ENCODE results near the gene C19orf38.

C19orf38 gene

DNA sequence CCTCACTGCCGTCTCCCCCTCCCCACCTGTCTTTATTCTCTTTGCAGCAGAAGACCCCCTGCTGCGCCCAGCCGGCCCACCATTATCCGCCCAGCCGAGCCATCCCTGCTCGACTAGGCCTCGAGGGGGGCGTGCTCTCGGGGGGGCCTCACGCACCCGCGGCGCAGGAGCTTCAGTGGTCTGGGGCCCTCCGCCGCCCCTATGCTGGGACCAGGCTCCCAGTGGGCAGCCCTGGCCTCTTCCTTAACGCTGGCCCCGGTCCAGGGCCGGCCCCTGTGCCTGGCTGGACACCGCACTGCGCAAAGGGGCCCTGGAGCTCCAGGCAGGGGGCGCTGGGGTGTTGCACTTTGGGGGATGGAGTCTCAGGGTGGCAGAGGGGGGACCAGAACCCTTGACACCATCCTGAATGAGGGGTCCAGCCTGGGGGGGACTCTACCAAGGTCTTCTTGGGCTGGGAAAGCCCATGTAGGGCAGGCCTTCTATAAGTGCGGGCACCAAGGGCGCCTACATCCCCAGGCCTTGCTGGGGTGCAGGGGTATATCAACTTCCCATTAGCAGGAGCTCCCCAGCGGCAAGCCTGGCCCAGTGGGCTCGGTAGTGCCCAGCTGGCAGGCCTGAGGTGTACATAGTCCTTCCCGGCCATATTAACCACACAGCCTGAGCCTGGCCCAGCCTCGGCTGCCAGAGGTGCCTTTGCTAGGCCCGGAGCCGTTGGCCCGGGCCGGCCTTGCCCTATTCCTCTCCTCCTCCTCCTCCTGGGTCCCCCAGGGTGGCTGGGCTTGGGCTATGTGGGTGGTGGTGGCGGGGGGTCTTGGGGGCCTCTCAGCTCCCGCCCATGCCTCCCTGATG is 17.1 kb upstream of the C19orf38 start:
- H3K36me3 ChIP-seq (ENCODE audit: insufficient read depth, low read length), result peaks cover 42% of the 10 kb centered on the region
- H3F3A ChIP-seq (ENCODE audit: insufficient read depth, low read length), result no peaks in the 10 kb centered on the region
- H3K9me3 ChIP-seq (ENCODE audit: low read length), result no peaks in the 10 kb centered on the region
- no peaks in the 10 kb centered on the region for H3K27me3 ChIP-seq (ENCODE audit: insufficient read depth, low read length)
- TF ChIP-seq, protein P1, sequence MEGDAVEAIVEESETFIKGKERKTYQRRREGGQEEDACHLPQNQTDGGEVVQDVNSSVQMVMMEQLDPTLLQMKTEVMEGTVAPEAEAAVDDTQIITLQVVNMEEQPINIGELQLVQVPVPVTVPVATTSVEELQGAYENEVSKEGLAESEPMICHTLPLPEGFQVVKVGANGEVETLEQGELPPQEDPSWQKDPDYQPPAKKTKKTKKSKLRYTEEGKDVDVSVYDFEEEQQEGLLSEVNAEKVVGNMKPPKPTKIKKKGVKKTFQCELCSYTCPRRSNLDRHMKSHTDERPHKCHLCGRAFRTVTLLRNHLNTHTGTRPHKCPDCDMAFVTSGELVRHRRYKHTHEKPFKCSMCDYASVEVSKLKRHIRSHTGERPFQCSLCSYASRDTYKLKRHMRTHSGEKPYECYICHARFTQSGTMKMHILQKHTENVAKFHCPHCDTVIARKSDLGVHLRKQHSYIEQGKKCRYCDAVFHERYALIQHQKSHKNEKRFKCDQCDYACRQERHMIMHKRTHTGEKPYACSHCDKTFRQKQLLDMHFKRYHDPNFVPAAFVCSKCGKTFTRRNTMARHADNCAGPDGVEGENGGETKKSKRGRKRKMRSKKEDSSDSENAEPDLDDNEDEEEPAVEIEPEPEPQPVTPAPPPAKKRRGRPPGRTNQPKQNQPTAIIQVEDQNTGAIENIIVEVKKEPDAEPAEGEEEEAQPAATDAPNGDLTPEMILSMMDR (IDR thresholded peaks at IDR 0.05; ENCODE audit: low read length), result no peak
- no peak for TF ChIP-seq EZH2 (IDR thresholded peaks at IDR 0.05; ENCODE audit: borderline replicate concordance, low read length)
- no peaks in the 10 kb centered on the region for H3K9me2 ChIP-seq (ENCODE audit: low read depth, low read length)
- H3K79me2 ChIP-seq (ENCODE audit: insufficient read depth, low read length), result no peaks in the 10 kb centered on the region
- H3K27ac ChIP-seq (ENCODE audit: low read depth, low read length, poor library complexity, severe bottlenecking), result no peak overlapping the region
- peaks cover under 1% of the 10 kb centered on the region for H3K4me1 ChIP-seq (ENCODE audit: insufficient read depth, low read length, severe bottlenecking)
- no peak overlapping the region for H3K4me3 ChIP-seq (ENCODE audit: low read depth, low read length, poor library complexity, severe bottlenecking)
- no peak overlapping the region for H3K9ac ChIP-seq (ENCODE audit: low read length)
- H4K20me1 ChIP-seq (ENCODE audit: insufficient read depth, low read length), result no peaks in the 10 kb centered on the region
- no peak overlapping the region for H3K4me2 ChIP-seq (ENCODE audit: low read length)
- H2AFZ ChIP-seq (ENCODE audit: low read length), result no peak overlapping the region

DNA sequence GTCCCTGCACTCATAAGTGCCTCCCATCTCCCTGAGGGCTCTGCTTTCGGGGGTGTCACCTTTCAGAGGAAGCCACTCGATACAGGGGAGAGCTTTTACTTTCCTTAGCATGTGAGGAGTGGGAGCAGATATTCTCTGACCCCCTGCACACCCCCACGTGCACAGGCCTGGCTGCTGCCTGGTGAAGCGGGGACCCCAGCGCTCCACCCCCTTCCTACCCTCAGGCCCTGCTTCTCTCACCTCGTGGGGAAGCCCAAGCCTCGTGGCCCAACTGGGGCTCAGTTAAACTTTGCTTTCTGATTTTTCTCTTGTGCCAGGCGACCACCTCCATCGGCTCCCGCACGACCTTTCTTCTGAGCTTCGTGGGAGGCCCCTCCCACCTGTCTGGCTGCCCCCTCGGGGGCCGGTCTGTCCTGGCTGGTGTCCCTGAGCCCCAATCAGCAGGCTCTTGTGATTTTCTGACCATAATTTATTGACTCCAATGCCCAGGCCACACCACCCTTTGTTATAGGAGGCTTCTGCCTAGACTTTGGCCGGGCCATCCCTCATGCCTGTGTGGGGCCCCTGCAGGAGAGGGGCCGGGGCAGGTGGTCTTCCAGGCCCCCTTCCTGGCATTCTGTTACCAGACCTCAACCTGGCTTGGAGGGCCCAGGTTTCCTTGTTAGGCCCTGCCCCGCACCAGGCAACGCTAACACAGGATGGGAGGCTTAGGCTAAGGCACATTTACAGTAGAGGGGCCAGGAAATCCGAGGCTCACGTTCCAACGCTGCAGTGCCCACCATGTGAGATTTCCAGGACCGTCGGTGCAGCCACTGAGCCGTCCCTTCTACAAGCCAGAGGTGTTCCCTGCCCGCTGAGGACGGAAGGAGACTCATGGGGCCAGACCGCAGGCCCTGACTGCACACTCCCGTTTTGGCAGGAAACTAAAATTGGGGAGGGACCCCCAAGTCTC is 16.0 kb upstream of the C19orf38 start:
- no peaks in the 10 kb centered on the region for H4K20me1 ChIP-seq (ENCODE audit: insufficient read depth, low read length)
- no peaks in the 10 kb centered on the region for H3K27me3 ChIP-seq (ENCODE audit: insufficient read depth, low read length)
- H3K4me1 ChIP-seq (ENCODE audit: insufficient read depth, low read length, severe bottlenecking), result peaks cover 9% of the 10 kb centered on the region
- no peak overlapping the region for H2AFZ ChIP-seq (ENCODE audit: low read length)
- TF ChIP-seq EZH2 (IDR thresholded peaks at IDR 0.05; ENCODE audit: borderline replicate concordance, low read length), result no peak
- TF ChIP-seq, protein P1 (IDR thresholded peaks at IDR 0.05; ENCODE audit: low read length), result no peak
- no peak overlapping the region for H3K27ac ChIP-seq (ENCODE audit: low read depth, low read length, poor library complexity, severe bottlenecking)
- peaks cover 34% of the 10 kb centered on the region for H3K36me3 ChIP-seq (ENCODE audit: insufficient read depth, low read length)
- no peaks in the 10 kb centered on the region; the same call in 1 of the 2 replicates for H3K9me3 ChIP-seq (ENCODE audit: low read length)
- H3K79me2 ChIP-seq (ENCODE audit: insufficient read depth, low read length), result no peaks in the 10 kb centered on the region
- no peaks in the 10 kb centered on the region for H3K9me2 ChIP-seq (ENCODE audit: low read depth, low read length)
- H3K9ac ChIP-seq (ENCODE audit: low read length), result no peak overlapping the region
- H3K4me3 ChIP-seq (ENCODE audit: low read depth, low read length, poor library complexity, severe bottlenecking), result no peak overlapping the region
- no peak overlapping the region for H3K4me2 ChIP-seq (ENCODE audit: low read length)
- H3F3A ChIP-seq (ENCODE audit: insufficient read depth, low read length), result no peaks in the 10 kb centered on the region

DNA sequence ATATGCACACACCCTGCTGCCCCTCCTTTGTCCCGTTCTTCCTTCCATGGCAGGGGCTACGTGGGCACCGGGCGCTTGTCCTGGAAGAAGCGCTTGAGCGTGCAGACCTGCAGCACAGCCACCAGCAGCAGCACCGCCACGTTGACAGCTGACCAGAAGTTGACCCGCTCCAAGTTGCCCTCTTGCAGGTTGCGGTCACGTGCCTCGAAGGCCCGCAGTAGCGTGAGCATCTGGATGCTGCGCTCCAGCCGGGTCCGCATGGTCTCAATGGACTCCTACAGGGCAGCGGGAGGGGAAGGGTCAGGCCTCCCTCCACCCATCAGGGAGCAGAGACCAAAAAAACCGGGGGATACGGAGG is 15.3 kb upstream of the C19orf38 start:
- no peaks in the 10 kb centered on the region for H4K20me1 ChIP-seq (ENCODE audit: insufficient read depth, low read length)
- H3K4me2 ChIP-seq (ENCODE audit: low read length), result no peak overlapping the region

More for the DNA sequence above, 15.3 kb upstream of the C19orf38 start:
- no peak overlapping the region for H3K9ac ChIP-seq (ENCODE audit: low read length)
- peaks cover 9% of the 10 kb centered on the region for H3K4me1 ChIP-seq (ENCODE audit: insufficient read depth, low read length, severe bottlenecking)
- no peaks in the 10 kb centered on the region for H3F3A ChIP-seq (ENCODE audit: insufficient read depth, low read length)
- TF ChIP-seq EZH2 (IDR thresholded peaks at IDR 0.05; ENCODE audit: borderline replicate concordance, low read length), result no peak
- TF ChIP-seq, protein P1 (IDR thresholded peaks at IDR 0.05; ENCODE audit: low read length), result no peak
- no peak overlapping the region for H3K27ac ChIP-seq (ENCODE audit: low read depth, low read length, poor library complexity, severe bottlenecking)
- H3K9me2 ChIP-seq (ENCODE audit: low read depth, low read length), result no peaks in the 10 kb centered on the region
- no peak overlapping the region for H2AFZ ChIP-seq (ENCODE audit: low read length)
- H3K27me3 ChIP-seq (ENCODE audit: insufficient read depth, low read length), result no peaks in the 10 kb centered on the region
- peaks cover 34% of the 10 kb centered on the region for H3K36me3 ChIP-seq (ENCODE audit: insufficient read depth, low read length)
- no peaks in the 10 kb centered on the region; the same call in 1 of the 2 replicates for H3K9me3 ChIP-seq (ENCODE audit: low read length)
- H3K4me3 ChIP-seq (ENCODE audit: low read depth, low read length, poor library complexity, severe bottlenecking), result no peak overlapping the region
- no peaks in the 10 kb centered on the region for H3K79me2 ChIP-seq (ENCODE audit: insufficient read depth, low read length)

Data from OCI-LY1 (cell line).